22Rv1 (cell line): ENCODE measurements around the gene RABGAP1L.

Experiments
- CTCF ChIP-seq: fragments of 450-650 bp; IDR thresholded peaks from 2 replicates; pipeline ENCODE4 v1.5.1; 2017; ENCODE audit warnings: mild to moderate bottlenecking
- ZFX ChIP-seq: fragments of 450-650 bp; IDR thresholded peaks from 2 replicates; pipeline ENCODE4 v1.6.1; 2017; ENCODE audit warnings: antibody characterized with exemption, borderline replicate concordance

- TF ChIP-seq CTCF (no peak), ZFX (no peak)
Measured at GRCh38 chr1:174794861-174795260, 635.5 kb downstream of the RABGAP1L start.
